Osteoblast (primary cell): ENCODE results near the gene CACHD1. TPM values are rescaled to one million over a fixed set of nuclear protein-coding genes. Genes with fewer than 3 reads are reported as not detected.
A peak's percentile ranks its signal among the peaks of the same experiment; 100 is the strongest.

ENCODE experiments used
- DNase-seq: peaks from one replicate; pipeline ENCODE4 v3.0.0; 2011; ENCODE audit warnings: low spot score, mixed read lengths; ENCODE audit not compliant: insufficient read length; ENCODE audit errors: missing footprints
- H2AFZ ChIP-seq: 2 replicates; pipeline ENCODE4 v1.6.0; 2011; ENCODE audit warnings: mild to moderate bottlenecking, low read length
- H3K27ac ChIP-seq: 2 replicates; pipeline ENCODE4 v1.5.1; 2011; ENCODE audit warnings: mild to moderate bottlenecking, low read depth, low read length, moderate library complexity
- H3K27me3 ChIP-seq: 2 replicates; pipeline ENCODE4 v1.6.0; 2012; ENCODE audit warnings: mild to moderate bottlenecking, control low read depth, inconsistent platforms, low read length, moderate library complexity; ENCODE audit not compliant: insufficient read depth
- H3K36me3 ChIP-seq: 2 replicates; pipeline ENCODE4 v1.5.1; 2011; ENCODE audit warnings: mild to moderate bottlenecking, low read length, control low read depth, moderate library complexity; ENCODE audit not compliant: insufficient read depth
- H3K4me1 ChIP-seq: 2 replicates; pipeline ENCODE4 v1.5.1; 2011; ENCODE audit warnings: mild to moderate bottlenecking, low read length, control low read depth, moderate library complexity; ENCODE audit not compliant: insufficient read depth
- H3K4me2 ChIP-seq: 2 replicates; pipeline ENCODE4 v1.6.0; 2011; ENCODE audit warnings: mild to moderate bottlenecking, low read length; ENCODE audit not compliant: insufficient read depth
- H3K4me3 ChIP-seq: fragments of 200-600 bp; sonication (generic); 3 replicates; pipeline ENCODE4 v1.5.1; 2012; ENCODE audit warnings: mild to moderate bottlenecking, low read length, inconsistent platforms; ENCODE audit not compliant: insufficient read depth
- H3K79me2 ChIP-seq: 2 replicates; pipeline ENCODE4 v1.6.0; 2012; ENCODE audit warnings: mild to moderate bottlenecking, low read length, control low read depth, inconsistent platforms; ENCODE audit not compliant: insufficient read depth
- H3K9me3 ChIP-seq: 2 replicates; pipeline ENCODE4 v1.5.1; 2011; ENCODE audit warnings: low read depth, low read length, control low read depth
- H4K20me1 ChIP-seq: 2 replicates; pipeline ENCODE4 v1.6.0; 2012; ENCODE audit warnings: mild to moderate bottlenecking, low read length, control low read depth; ENCODE audit not compliant: insufficient read depth
- CTCF ChIP-seq: IDR thresholded peaks from 2 replicates; pipeline ENCODE4 v1.5.1; 2011; ENCODE audit warnings: mild to moderate bottlenecking, low read depth, low read length, moderate library complexity; ENCODE audit errors: extremely low read depth
- total RNA-seq: library from RNA; depleted of rRNA; stranded (reverse); fragments of >200 nt; gene quantifications from 2 replicates; pipeline ENCODE4 v1.2.3, GENCODE V29; 2012

The CACHD1 gene
- total RNA-seq, 1 donor: 5.1 TPM

- no peak for TF ChIP-seq CTCF
- H3K79me2 ChIP-seq: no peaks in the 10 kb centered on the region
- H2AFZ ChIP-seq: no peak overlapping the region
- H3K36me3 ChIP-seq: no peaks in the 10 kb centered on the region
- peak; percentile 72 for DNase-seq
- H3K4me1 ChIP-seq: peaks cover 60% of the 10 kb centered on the region
- H4K20me1 ChIP-seq: no peaks in the 10 kb centered on the region
- no peak overlapping the region for H3K4me3 ChIP-seq
- H3K27me3 ChIP-seq: no peaks in the 10 kb centered on the region
- H3K27ac ChIP-seq: peak overlapping the region; percentile 82
- peak overlapping the region; percentile 49 for H3K4me2 ChIP-seq
- no peaks in the 10 kb centered on the region for H3K9me3 ChIP-seq
These were observed 47.1 kb downstream of the CACHD1 start for GRCh38 chr1:64516803-64517568.

DNA sequence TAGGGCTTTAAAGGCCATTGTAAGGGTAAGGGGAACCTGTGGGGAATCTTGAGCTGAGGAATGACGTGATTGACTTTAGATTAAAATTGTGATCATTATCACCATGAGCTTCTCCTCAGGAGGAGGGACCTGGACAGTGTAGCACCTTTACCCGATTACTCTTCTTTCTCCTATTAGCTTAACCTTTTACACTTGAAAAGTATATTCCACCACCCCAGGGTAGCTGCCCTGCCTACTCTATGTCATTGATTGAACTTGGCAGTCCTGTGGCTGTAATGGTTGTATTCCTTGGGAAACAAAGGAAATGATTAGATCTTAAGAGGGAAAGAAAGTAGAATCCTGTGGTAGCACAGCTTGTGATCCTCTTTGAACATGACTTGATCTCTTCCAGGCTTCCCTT is 47.7 kb downstream of the CACHD1 start:
- Histone ChIP-seq H3K79me2 (no peaks in the 10 kb centered on the region), H3K4me3 (no peak overlapping the region), H3K4me2 (peak overlapping the region; percentile 49), H4K20me1 (no peaks in the 10 kb centered on the region), H3K4me1 (peaks cover 60% of the 10 kb centered on the region), H3K27me3 (no peaks in the 10 kb centered on the region), H3K9me3 (no peaks in the 10 kb centered on the region), H3K36me3 (no peaks in the 10 kb centered on the region), H3K27ac (peak overlapping the region; percentile 82), H2AFZ (no peak overlapping the region)
- DNase-seq: no peak
- no peak for TF ChIP-seq CTCF

DNA sequence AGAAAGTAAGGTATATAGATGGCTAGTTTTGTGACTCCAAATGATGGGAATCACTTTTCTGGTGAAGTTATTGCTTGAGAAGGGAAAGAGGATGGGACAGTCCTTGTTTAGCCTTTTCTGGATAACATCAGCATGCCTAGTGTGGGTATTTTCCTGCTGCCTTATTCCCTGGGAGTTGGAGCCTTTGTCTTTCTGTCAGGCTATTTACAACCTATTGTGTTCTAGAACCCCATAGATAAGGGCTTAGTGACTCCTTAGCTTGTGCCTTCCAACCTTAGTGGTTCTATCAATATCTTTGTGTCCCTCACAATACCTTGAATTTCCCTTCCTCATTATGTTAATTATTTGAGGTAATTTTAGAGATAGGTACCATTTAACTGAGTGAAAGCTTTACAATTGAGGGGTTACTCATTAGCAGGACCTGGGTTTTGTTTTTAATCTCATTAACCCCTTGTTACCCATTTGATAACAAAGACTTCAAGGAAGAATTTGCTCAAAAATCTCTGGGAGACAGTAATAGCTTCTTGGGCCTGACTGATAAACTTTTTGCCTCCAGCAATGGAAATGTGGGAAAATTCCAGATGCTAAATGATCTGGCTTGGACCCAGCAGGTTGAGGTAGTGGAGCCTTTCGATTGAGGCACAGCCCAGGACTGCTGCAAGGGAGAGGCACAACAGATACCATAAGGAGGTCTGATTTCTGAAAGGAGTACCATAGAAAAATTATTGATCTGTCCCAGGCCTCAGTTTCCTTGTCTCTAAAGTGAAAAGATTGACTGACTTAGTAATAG is 49.0 kb downstream of the CACHD1 start:
- H3K4me2 ChIP-seq: no peak overlapping the region
- no peak overlapping the region for H2AFZ ChIP-seq
- H3K36me3 ChIP-seq: no peaks in the 10 kb centered on the region
- H4K20me1 ChIP-seq: no peaks in the 10 kb centered on the region
- peaks cover 54% of the 10 kb centered on the region for H3K4me1 ChIP-seq
- H3K79me2 ChIP-seq: no peaks in the 10 kb centered on the region
- H3K4me3 ChIP-seq: no peak overlapping the region
- DNase-seq: no peak
- H3K27ac ChIP-seq: no peak overlapping the region
- H3K9me3 ChIP-seq: no peaks in the 10 kb centered on the region
- no peak for TF ChIP-seq CTCF
- no peaks in the 10 kb centered on the region for H3K27me3 ChIP-seq

DNA sequence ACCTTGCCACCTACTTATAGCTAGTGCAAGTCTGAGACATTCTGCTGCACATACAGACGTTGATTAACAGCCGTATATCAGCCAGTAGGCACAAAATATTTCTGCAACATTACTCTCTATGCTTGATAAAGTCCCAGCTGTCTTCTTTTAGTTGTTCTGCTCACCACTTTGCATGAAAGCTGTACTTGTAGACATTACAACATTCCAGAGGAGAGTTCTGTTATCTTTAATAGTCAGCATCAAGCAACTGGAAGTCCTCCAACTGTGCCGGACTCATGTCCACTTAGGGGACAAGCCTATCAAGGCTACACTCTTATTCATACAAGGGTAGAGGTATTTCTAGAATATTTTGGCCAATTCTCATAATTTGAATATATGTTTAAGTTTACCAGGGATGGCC is 50.0 kb downstream of the CACHD1 start:
- Histone ChIP-seq H4K20me1 (no peaks in the 10 kb centered on the region), H2AFZ (no peak overlapping the region), H3K27ac (no peak overlapping the region), H3K36me3 (no peaks in the 10 kb centered on the region), H3K4me2 (peak overlapping the region; percentile 44), H3K79me2 (no peaks in the 10 kb centered on the region), H3K27me3 (no peaks in the 10 kb centered on the region), H3K4me1 (peaks cover 44% of the 10 kb centered on the region), H3K4me3 (no peak overlapping the region), H3K9me3 (no peaks in the 10 kb centered on the region)
- DNase-seq: no peak
- TF ChIP-seq CTCF: no peak
